Islet precursor cell (in vitro differentiated cells): ENCODE data around the gene SCD.
"Not testable (repeated sequence)": the region's sequence is repeated elsewhere in the genome, so short reads cannot be mapped to it uniquely, and the experiment has no call there.

ENCODE experiments used
- DNase-seq: peaks from one replicate; pipeline ENCODE4 v3.0.0-alpha.2; 2018

The SCD gene

DNA sequence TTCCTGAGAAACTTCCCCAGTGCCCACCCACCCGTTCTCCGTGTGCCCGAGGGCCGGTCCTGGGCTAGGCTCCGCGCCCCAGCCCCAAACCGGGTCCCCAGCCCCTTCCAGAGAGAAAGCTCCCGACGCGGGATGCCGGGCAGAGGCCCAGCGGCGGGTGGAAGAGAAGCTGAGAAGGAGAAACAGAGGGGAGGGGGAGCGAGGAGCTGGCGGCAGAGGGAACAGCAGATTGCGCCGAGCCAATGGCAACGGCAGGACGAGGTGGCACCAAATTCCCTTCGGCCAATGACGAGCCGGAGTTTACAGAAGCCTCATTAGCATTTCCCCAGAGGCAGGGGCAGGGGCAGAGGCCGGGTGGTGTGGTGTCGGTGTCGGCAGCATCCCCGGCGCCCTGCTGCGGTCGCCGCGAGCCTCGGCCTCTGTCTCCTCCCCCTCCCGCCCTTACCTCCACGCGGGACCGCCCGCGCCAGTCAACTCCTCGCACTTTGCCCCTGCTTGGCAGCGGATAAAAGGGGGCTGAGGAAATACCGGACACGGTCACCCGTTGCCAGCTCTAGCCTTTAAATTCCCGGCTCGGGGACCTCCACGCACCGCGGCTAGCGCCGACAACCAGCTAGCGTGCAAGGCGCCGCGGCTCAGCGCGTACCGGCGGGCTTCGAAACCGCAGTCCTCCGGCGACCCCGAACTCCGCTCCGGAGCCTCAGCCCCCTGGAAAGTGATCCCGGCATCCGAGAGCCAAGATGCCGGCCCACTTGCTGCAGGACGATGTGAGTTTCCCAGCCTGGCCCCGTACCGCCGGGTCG lies at the start of gene SCD:
SCD (plus strand) TSS at position 469 of the 803 bp plus-strand sequence; CDS start at position 741, 272 bp downstream.
- DNase-seq, result peak; percentile 98

DNA sequence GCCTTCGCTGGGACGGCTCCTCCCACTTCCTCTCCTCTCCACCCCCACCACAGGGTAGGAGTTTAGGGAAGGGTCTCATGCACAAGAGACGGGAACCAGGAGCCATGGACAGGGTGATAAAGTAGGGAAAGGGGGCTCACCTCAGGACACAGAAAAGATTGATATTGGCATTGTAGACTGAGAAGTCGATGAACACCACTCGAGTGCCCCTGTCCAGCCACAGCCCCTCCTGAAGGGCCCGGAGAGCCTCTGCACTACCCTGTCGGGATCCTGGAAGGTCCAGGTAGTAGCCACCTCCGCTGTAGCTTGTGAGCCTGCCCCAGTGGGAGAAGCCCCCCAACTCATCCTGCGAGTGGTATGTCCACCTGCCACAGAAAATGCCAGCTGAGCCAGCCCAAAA lies 49.8 kb upstream of the SCD start:
- DNase-seq, result no peak

DNA sequence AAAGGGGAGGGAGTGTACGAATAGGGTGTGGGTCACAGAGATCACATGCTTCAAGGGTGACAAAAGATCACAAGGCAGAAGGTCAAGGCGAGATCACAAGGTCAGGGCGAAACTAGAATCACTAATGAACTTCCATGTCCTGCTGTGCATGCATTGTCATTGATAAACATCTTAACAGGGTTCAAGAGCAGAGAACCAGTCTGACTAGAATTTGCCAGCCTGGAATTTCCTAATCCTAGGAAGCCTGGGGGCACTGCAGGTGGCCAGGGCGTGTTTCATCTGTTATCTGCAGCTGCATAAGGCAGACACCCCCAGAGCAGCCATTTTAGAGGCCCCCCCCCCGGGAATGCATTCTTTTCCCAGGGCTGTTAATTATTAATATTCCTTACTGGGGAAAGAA lies 45.9 kb upstream of the SCD start:
- DNase-seq, result not testable (repeated sequence)

DNA sequence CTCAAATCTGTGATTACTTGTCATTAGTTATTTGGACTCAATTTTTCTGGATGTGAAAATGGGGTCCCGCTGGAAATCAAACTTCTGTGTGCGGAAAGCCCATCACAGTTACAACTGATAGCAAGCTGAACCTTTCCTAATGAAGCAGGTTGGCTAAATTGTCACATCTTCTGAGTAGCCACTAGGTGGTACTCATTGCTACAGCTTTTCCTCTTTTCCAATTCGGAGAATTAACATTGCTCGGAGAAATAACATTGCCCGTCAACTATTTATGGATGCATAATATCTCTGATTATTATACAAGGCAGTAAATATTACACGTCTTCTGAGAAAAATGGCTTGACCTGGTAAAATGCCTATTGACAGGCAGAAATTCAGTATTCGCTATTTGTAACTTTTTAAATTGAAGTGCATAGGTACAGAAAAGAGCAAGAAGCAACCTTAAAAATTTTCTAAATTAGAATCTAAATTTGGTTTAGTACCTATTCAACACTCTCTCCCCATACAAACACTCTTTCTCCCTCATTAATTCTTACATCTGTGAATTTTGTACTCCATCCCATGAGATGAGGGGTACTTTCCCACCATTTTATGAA lies 43.2 kb upstream of the SCD start:
- no peak for DNase-seq

DNA sequence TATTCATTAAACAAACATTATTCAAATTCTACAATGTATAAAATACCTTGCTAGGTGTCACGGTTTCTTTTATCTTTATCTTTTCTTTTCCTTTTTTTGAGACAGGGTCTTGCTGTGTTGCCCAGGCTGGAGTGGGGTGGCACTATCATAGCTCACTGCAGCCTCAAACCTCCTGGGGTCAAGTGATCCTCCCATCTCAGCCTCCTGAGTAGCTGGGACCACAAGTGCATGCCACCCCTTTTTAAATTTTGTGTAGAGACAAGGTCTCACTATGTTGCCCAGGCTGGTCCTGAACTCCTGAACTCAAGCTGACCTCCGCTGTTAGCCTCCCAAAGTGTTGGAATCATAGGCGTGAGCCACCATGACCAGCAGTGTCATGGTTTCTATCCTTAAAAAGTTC lies 42.6 kb upstream of the SCD start:
- no peak for DNase-seq

DNA sequence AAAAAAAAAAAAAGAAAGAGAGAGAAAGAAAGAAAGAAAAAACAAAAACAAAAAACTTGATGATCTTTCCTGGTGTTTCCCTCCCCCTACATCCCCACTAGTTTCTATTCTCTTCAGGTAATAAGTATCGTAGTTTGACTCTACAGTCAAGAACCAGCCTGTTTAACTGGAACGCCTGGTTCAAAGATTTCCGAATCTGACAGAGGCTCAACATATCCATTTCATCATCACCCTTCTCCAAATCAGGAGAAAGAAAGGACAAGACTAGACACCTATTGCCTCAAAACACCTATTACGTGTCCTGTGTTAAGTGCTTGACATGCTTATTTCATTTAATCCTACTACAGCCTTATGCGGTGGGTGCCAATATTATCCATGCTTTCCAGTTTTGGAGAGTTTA lies 40.2 kb upstream of the SCD start:
- DNase-seq, result no peak

DNA sequence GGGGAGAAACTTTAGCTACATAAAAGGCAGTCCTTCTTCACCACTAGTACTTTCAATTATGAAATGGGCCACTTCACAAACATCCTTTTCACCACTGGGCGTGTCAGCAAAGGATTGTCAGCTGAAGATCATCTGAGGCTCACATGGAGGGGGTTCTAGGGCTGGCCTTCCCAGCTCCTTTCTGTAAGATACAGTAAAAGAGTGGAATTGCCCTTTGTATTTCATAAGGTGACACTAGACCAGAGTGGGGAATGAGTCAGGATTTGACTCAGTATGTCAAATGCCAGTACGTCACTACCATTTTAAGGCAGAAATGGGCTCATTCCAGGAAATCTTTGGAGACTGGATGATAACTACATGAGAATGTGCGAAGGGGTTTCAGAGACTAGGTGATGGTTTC lies 39.3 kb upstream of the SCD start:
- DNase-seq, result no peak

DNA sequence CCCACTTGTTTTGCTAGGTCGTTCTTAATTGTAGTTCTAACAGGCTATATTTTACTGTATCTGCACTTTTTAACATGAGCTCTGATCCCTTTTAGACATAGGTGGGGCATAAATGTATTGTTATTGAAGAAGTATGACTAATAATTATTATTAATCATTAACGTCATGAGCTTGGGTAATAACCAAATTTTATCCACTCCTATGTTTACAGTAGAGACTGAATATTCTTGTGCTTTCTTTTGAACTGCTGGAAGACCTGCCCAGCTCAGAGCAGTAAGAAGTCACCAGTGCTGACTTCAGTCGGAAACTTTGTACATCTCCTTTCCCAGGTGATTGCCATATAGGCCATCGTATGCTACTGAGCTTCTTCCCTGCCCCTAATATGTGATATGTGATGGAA lies 35.7 kb upstream of the SCD start:
- DNase-seq, result no peak

DNA sequence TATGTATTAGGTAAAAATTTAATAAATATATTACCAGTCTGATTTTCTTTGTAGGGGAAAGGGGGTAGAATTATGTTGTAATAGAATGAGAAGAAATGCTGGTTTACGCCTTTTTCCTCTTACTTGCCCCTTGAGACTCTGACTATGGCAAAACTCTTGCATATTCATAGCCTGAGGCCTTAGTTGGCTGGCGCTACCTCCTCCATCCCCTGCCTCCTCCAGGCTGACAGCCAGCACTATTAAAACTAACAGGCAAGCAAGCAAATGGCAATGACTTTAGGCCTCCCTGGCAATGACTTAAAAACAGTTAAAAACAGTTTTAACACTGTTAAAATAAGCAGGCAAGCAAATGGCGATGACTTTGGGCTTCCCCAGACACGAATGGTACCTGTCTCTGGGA lies 31.4 kb upstream of the SCD start:
- no peak for DNase-seq

DNA sequence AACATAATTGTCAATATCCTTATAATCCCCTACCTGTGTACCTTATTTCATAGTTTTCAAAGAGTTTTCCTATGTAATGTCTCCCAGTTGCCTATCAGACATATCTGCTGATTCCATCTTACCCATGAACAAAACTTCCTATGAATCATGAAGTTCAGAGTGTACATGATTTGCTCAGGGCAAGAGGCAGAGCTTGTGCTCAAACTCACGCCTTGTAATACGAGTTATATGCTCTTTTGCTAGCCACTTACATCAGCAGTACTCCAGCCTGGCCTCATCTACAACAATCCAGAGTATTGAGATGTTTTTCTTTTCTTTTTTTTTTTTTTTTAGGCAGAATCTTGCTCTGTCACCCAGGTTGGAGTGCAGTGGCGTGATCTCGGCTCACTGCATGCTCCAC lies 28.8 kb upstream of the SCD start:
- no peak for DNase-seq

DNA sequence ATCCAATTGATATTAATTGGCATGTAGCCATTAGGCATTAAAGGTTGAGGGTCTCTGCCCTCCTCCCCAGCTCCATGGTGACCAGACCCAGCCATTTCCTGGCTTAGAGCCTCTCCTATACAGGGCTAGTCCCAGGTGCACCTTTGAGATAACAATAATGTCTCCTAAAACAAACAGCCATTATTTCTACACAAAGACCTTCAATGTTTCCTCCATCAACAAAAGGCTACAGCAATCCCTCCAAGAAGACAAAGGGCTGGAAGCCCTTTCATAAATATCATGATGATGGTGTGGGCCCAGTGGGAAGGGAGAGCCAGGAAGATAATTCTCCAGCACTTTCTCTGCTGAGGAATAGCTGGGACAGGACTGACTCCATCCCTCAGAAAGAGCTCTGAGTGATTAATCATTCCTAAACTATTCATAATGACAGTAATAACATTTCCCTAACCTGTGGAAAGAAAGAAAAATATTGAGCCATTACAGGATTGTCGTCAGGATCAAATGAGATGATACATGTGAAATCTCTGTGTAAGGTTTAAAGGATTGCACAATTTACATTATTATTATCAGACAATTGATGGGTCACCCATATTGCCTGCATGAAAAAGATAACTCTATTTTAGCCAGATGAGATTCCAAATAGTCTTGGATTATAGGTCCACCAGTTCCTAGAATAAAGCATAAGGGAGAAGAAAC lies 27.2 kb upstream of the SCD start:
- DNase-seq, result no peak

DNA sequence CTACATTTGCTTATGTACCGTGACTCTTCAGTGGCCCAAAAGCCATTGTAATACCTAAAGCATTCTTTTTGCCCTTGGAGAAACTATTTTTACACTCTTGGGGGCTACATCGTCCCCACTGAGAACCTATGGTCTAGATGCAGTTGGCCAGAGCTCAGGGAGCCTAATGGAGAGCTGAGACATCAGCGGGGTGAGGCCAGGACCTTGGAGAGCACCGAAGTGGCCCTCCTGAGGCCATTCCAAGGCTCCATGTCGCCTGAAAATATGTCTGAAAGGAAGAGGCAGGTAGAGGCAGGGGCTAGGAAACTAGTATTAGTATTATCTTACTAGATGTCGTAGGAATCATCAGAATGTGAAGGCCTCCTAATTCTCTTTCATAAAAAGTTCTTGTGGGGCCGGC lies 21.9 kb upstream of the SCD start:
- DNase-seq, result peak; percentile 71

DNA sequence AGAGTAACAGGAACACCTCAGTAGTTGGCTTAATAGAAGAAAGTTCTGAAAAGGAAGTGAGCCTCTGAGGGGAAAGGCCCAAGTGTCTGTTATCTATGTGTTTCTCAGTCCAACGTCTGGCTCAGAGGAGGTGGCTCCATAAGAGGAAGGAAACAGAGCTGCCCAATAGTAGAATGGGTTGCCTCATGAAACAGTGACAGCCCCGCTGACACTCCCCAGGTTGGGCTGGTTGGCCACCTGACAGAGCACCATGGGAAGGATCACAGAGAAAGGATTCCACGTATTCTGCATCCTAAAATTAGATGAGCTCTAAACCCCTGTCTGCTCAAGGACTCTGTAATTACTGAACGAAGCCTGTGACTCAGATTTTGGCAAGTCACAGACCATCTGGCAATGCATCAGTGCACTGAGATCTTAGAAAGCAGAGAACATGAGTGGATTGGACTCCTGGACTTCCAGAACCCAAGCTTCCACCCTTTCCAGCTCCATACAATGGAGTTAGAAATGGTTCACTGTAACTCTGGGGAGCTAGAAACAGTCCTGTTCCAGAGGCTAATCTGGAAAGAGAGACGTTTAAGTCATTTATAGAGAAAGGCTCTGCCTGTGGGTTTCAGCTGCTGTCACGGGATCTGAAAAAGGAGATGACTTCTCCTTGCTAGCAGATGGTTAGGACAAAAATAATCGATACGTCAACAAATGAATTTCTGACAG lies 19.9 kb upstream of the SCD start:
- no peak for DNase-seq

DNA sequence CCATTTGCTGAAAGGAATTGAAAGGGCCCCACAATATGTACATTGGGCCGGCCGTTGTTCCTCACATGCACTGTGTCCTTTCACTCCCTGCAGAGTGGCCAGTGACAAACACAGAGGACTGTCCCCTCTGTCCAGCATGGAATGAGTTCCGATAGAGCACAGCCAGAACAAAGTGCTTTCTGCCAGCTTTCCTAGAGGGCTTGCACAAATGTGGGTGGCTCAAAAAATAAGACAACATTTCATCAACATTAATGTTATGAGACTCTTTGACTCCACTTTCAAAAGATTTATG lies 19.4 kb upstream of the SCD start:
- no peak for DNase-seq

DNA sequence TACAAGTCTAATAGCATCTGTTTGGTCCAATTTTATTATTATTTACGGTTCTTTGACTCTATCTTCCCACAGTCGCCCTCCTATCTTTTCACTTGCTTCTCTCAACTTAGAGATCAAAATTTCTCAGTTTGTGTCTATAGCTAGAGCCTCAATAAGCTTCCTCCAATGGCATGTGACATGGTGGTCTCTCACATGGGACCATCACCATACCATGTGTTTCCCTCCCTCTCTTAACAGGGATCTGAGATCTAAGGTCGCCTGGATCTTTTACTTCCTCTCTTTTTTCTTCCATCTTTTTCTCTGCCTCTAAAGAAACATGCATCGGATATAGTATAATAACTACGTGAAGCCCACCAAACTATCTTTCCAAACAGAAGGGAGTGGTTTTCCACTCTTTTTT lies 18.8 kb upstream of the SCD start:
- DNase-seq, result no peak

DNA sequence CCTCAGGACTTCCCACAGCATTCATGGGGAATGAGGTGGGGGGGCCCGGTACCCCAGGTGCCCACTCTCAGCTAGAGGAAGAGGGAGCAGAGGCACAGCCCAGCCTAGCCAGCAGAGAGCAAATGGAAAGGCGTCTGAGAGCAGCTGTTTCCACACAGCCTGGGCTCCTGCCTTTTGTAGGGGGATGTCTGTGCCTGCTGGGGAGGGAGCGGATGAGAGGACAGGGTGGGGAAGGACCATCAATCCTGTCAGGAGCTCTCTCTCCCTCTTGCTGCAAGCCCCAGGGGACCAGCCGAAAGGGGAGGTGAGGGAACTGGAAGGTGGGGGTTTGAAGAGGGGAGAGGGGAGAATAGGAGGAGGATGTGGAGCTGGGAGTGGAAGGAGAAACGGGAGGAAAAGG lies 17.0 kb upstream of the SCD start, which contains the start of gene PKD2L1:
PKD2L1 (minus strand) TSS at position 150 of the 400 bp plus-strand sequence; CDS start at position 25, 125 bp downstream.
- DNase-seq, result no peak

DNA sequence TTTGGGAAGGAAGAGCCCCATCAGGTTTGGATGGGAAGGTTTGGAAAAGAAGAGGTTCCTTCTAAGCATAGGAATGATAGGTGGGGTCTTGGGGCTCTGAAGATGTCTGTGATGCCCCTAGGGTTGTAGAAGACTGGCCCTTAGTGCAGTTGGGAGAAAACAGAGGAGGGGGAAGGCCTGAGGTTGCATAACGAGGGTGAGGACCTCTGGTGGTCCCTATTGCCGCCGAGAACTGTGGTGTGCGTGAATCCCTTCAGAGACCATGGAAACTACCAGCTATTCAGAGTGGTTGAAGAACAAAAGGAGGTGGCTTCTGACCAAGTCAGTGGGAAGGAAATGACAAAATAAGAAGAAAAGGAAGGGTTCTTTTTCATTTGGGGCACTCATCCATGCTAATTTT lies 13.9 kb upstream of the SCD start:
- no peak for DNase-seq

DNA sequence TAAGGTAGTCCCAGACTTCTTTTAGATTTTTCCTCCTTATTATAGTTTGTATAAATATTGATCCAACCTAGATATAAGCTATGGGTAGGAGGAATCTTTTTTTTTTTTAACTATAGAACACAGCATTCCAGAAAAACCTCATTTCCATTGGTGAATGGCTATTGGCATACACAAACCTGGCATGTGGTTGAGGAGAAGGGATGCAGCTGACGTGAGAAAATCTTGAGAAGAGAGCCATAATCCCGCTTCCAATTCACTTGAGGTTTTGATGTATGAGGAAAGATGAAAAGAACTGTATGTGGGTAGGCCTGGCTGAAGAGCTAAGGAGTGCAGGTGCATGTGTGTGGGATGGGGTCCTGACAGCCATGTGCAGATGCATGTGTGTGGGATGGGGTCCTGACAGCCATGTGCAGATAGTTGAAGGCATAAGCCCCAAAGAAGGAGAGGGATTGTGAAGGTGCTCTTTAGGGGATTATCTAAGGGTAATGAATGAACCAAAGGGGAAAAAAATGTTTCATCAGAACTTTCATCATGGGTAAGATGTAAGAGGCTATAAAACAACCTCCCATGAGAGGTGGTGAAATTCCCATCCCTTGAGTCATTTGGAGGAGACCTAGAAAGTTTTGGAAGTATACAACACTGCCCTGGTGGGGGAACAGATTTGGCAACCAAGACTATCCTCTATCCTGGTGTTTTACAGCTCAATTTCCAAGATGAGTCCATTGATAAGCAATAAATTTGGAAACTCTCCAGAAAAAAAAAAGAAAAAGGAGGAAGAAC lies 13.2 kb upstream of the SCD start:
- no peak for DNase-seq

DNA sequence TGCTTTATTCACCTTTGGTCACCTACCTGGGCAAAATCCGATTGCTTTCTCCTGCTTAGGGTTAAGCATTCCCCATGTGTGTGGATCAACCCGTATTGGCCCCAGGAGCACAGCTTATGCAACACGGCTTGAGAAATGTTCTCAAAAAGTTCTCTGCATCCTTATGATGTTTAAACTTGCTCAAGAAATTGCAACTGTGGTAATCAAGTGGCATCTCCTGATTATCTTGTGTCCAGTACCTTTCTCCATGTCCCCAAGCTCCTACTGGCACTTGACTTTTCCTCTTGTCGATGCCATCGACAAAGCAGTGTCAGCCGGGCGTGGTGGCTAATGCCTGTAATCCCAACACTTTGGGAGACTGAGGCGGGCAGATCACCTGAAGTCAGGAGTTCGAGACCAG lies 12.3 kb upstream of the SCD start:
- DNase-seq, result no peak

DNA sequence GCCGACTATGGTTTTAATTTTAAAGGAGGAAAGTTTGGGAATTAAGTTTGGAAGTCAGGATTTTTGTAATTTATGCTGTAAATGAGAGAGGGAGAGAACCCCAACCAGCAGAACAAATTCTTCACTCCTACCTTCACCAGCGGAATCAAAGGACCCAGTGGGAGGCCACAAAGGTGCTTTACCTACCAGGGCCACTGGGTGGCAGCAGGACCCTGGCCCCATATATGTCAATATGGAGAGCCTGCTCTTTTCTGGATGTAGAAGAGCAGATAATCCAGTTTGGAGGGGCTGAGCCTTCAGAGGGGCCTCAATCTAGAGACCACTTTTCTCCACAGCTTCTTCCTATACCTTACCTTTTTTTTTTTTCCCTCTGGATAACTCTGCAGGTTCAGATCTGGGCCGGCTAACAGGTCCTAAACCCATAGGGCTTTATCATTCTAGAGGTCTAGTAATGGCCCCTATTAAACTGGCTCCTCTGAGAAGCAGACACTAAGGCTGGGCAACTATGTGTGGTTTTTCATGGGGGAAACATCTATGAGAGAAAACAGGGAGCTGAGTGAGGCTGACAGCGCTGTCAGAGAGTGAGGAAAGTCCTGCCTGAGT lies 8.5 kb upstream of the SCD start:
- peak; percentile 79 for DNase-seq

DNA sequence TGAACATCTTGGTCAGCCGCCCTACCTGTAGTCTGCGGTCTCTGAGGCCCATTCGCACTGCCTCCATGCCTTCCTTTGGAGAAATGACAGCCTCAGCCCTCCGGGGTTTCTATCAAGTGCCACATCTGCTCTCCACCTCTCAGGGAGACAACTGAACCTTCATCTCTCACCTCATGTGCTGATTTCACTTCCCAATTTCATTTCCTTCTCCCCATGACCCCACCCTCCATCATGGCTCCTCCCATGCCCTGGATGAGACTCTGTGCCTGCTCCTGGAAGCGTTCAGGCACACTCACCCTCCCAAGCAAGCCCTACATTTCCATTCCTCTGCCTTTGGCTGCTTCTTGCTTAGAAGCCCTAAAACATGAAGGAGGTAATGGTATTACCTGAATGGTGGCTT lies 7.8 kb upstream of the SCD start:
- DNase-seq, result no peak
